K562 (cell line): Measurements from ENCODE around the gene CNPPD1. TPM values are rescaled to one million over a fixed set of nuclear protein-coding genes. Genes with fewer than 3 reads are reported as not detected.

Experiments
- ATAC-seq: fragments of 200-7000 bp; cut with Tn5 transposase; 3 replicates; pipeline ENCODE4 v1.9.1; 2020; ENCODE audit warnings: moderate library complexity
- BruUV-seq: library from RNA; stranded (reverse); fragments of 400-500 nt; replicated peaks from 2 replicates; lab custom pipeline; 2021; lab: Mats Ljungman, UMichigan
- CTCF ChIA-PET: fragments of 300-600 bp; formaldehyde crosslinking; extraction: SDS; loops from one replicate; lab custom pipeline; 2021; ENCODE audit warnings: low intra/inter-chr PET ratio; lab: Yijun Ruan, JAX
- POLR2A ChIA-PET: fragments of 300-600, 350-650 bp; sonication (Branson Sonifier 250); formaldehyde crosslinking; extraction: SDS; loops from one replicate; lab custom pipeline; 2021; ENCODE audit warnings: antibody characterized with exemption, inconsistent platforms; lab: Yijun Ruan, JAX
- DNase-seq, 4 experiments: peaks; one replicate each; pipeline versions ENCODE4 v3.0.0 to v3.0.0-alpha.2; 2011 to 2018; ENCODE audit warnings: low spot score in 3 of 4, mixed read lengths in 3 of 4; ENCODE audit errors: extremely low read depth in 1 of 4
- FAIRE-seq: peaks from 2 replicates; lab custom pipeline; 2011; peaks lifted over from hg19 to GRCh38; lab: Jason Lieb, UNC
- H2AFZ ChIP-seq: 2 replicates; pipeline ENCODE4 v1.6.0; 2011; ENCODE audit warnings: low read depth, low read length, control low read depth, inconsistent platforms
- H3K27ac ChIP-seq: fragments of 200-600 bp; 3 replicates; pipeline ENCODE4 v1.8.0; 2011; ENCODE audit warnings: low read depth, mild to moderate bottlenecking, control low read depth, inconsistent platforms, low read length, moderate library complexity, mixed read lengths; ENCODE audit errors: extremely low read depth
- H3K27me3 ChIP-seq, 2 experiments: fragments of 300-600 bp in 1 of 2; 2 replicates in 1 of 2; 3 replicates in 1 of 2; pipeline versions ENCODE4 v1.6.0 to v1.8.0; 2011; ENCODE audit warnings: inconsistent platforms in 2 of 2, low read length in 2 of 2, mild to moderate bottlenecking in 1 of 2, mixed read lengths in 1 of 2, moderate library complexity in 1 of 2; ENCODE audit not compliant: control insufficient read depth in 2 of 2, insufficient read depth in 2 of 2
- H3K36me3 ChIP-seq: fragments of 300-600 bp; 3 replicates; pipeline ENCODE4 v1.8.0; 2011; ENCODE audit warnings: mild to moderate bottlenecking, low read length, inconsistent platforms; ENCODE audit not compliant: control insufficient read depth, insufficient read depth
- H3K4me1 ChIP-seq, 2 experiments: fragments of 200-600 bp in 1 of 2; replicated peaks in 1 of 2; 2 replicates in 1 of 2; 3 replicates in 1 of 2; pipeline versions ENCODE4 v1.5.1 to v1.8.0; 2011; ENCODE audit warnings: inconsistent platforms in 2 of 2, low read length in 2 of 2, mild to moderate bottlenecking in 1 of 2, mixed read lengths in 1 of 2, moderate library complexity in 1 of 2; ENCODE audit not compliant: control insufficient read depth in 2 of 2, insufficient read depth in 2 of 2
- H3K4me2 ChIP-seq: 2 replicates; pipeline ENCODE4 v1.6.1; 2011; ENCODE audit warnings: low read length, control low read depth, inconsistent platforms, mixed read lengths; ENCODE audit not compliant: insufficient read depth
- H3K4me3 ChIP-seq: fragments of 200-600 bp; sonication (generic), shearing (Covaris generic); 2 replicates; pipeline ENCODE4 v1.5.1; 2016; ENCODE audit warnings: control low read depth, inconsistent platforms
- H3K79me2 ChIP-seq: fragments of 200-600 bp; 3 replicates; pipeline ENCODE4 v1.8.0; 2011; ENCODE audit warnings: low read length, inconsistent platforms; ENCODE audit not compliant: control insufficient read depth, insufficient read depth
- H3K9ac ChIP-seq, 2 experiments: 2 replicates each; pipeline versions ENCODE4 v1.6.0 to v1.6.1; 2011; ENCODE audit warnings: low read depth in 2 of 2, low read length in 2 of 2, control low read depth in 1 of 2, inconsistent platforms in 1 of 2, mild to moderate bottlenecking in 1 of 2, mixed read lengths in 1 of 2; ENCODE audit not compliant: insufficient read depth in 1 of 2
- H3K9me1 ChIP-seq: one replicate; pipeline ENCODE4 v1.6.0; 2011; ENCODE audit warnings: inconsistent platforms, mild to moderate bottlenecking, low read length, moderate library complexity; ENCODE audit not compliant: control insufficient read depth, insufficient read depth
- H3K9me3 ChIP-seq: replicated peaks from 2 replicates; pipeline ENCODE4 v1.5.1; 2011; ENCODE audit warnings: low read depth, low read length, inconsistent platforms; ENCODE audit not compliant: control insufficient read depth, insufficient read depth
- H4K20me1 ChIP-seq: replicated peaks from 2 replicates; pipeline ENCODE4 v1.6.1; 2011; ENCODE audit warnings: low read length, inconsistent platforms, mixed read lengths; ENCODE audit not compliant: control insufficient read depth, insufficient read depth
- BCL6 ChIP-seq: fragments of 250-450 bp; sonication (Bioruptor Pico); IDR thresholded peaks from 2 replicates; pipeline ENCODE4 v1.4.0; 2020
- CAMTA2 ChIP-seq: fragments of 250-450 bp; sonication (Bioruptor Pico); conservative IDR thresholded peaks from 2 replicates; pipeline ENCODE4 v1.5.1; 2022
- CTCF ChIP-seq, 3 experiments: IDR thresholded peaks in 2 of 3; conservative IDR thresholded peaks in 1 of 3; 2 replicates each; pipeline ENCODE4 v1.5.1; 2011 to 2012; ENCODE audit warnings: low read length in 3 of 3, mild to moderate bottlenecking in 3 of 3, control low read depth in 2 of 3, improper control_type of control experiment in 1 of 3, inconsistent platforms in 1 of 3, low read depth in 1 of 3, mixed read lengths in 1 of 3, moderate library complexity in 1 of 3; ENCODE audit not compliant: insufficient read depth in 2 of 3
- E2F1 ChIP-seq: sonication (generic); formaldehyde crosslinking; IDR thresholded peaks from 2 replicates; pipeline ENCODE4 v1.8.1; 2023; ENCODE audit warnings: mild to moderate bottlenecking, missing genetic modification reagents, moderate library complexity
- E2F8 ChIP-seq: fragments of 450-650 bp; IDR thresholded peaks from 2 replicates; pipeline ENCODE4 v1.7.1; 2018; ENCODE audit warnings: mild to moderate bottlenecking, low read depth; ENCODE audit not compliant: partially characterized antibody
- ESRRA ChIP-seq: fragments of 450-650 bp; IDR thresholded peaks from 2 replicates; pipeline ENCODE4 v1.6.1; 2014; ENCODE audit warnings: low read depth, mild to moderate bottlenecking, moderate library complexity, borderline replicate concordance
- EWSR1 ChIP-seq: fragments of 450-650 bp; IDR thresholded peaks from 2 replicates; pipeline ENCODE4 v1.6.1; 2018; ENCODE audit warnings: borderline replicate concordance, mild to moderate bottlenecking, low read depth, moderate library complexity; ENCODE audit not compliant: partially characterized antibody
- FOXK1 ChIP-seq: sonication (generic); formaldehyde crosslinking; IDR thresholded peaks from 2 replicates; pipeline ENCODE4 v1.8.0; 2022; ENCODE audit warnings: missing genetic modification reagents, mild to moderate bottlenecking, borderline replicate concordance
- HMBOX1 ChIP-seq: sonication (generic); IDR thresholded peaks from 2 replicates; pipeline ENCODE4 v1.6.1; 2016
- KAT8 ChIP-seq: fragments of 450-650 bp; IDR thresholded peaks from 2 replicates; pipeline ENCODE4 v1.6.1; 2016; ENCODE audit warnings: low read depth, mild to moderate bottlenecking
- LARP7 ChIP-seq: fragments of 450-650 bp; IDR thresholded peaks from 2 replicates; pipeline ENCODE4 v1.6.1; 2016
- NONO ChIP-seq, 2 experiments: fragments of 200-400 bp in 1 of 2; fragments of 450-650 bp in 1 of 2; formaldehyde crosslinking in 1 of 2; IDR thresholded peaks; 2 replicates each; pipeline ENCODE4 v1.6.1; 2017; ENCODE audit warnings: low read depth in 2 of 2, mild to moderate bottlenecking in 2 of 2, moderate library complexity in 2 of 2, low read length in 1 of 2
- SMAD1 ChIP-seq: fragments of 150-350 bp; IDR thresholded peaks from 2 replicates; pipeline ENCODE4 v1.6.1; 2014; ENCODE audit warnings: low read length, low read depth; ENCODE audit not compliant: partially characterized antibody
- TAF9B ChIP-seq: fragments of 450-650 bp; IDR thresholded peaks from 2 replicates; pipeline ENCODE4 v1.6.1; 2018; ENCODE audit warnings: mild to moderate bottlenecking; ENCODE audit not compliant: partially characterized antibody
- WGBS: fragments of 100-300 bp; shearing (Covaris generic); methylation state at CpG from one replicate; pipeline ENCODE4 v1.1.6; 2016; ENCODE audit warnings: low coverage, mixed read lengths; ENCODE audit not compliant: insufficient coverage; ENCODE audit errors: missing lambda C conversion rate; 5-methylcytosine and 5-hydroxymethylcytosine counted together
- in situ Hi-C: fragments of 300-500 bp; cut with MboI; formaldehyde crosslinking; loops from 4 replicates; pipeline ENCODE4 v1.15.0; 2018; ENCODE audit warnings: inconsistent platforms, mixed read lengths
- intact Hi-C: fragments of 100-400 bp; cut with micrococcal nuclease; formaldehyde crosslinking; loops from 2 replicates; pipeline ENCODE4 v1.14.2; 2022
- polyA plus RNA-seq, 8 experiments: library from polyadenylated mRNA; depleted of rRNA in 4 of 8; stranded (reverse) in 5 of 8; unstranded in 3 of 8; fragments of >200 nt; fragmentation: Nextera tagmentation in 2 of 8; fragmentation: Illumina TruSeq in 1 of 8; extraction: Ambion mirVana in 2 of 8; extraction: Trizol in 1 of 8; gene quantifications; 2 replicates each; pipeline versions ENCODE4 v1.2.1 to v1.2.3, GENCODE V29; 2011 to 2014; ENCODE audit warnings: inconsistent platforms in 1 of 8, missing spikeins in 1 of 8
- total RNA-seq, 7 experiments: library from RNA; depleted of rRNA in 6 of 7; stranded (reverse); fragments of >200 nt in 6 of 7; fragmentation: Illumina TruSeq in 2 of 7; extraction: Trizol in 2 of 7; gene quantifications; 2 replicates each; pipeline versions ENCODE4 v1.2.1 to v1.2.3, GENCODE V29; 2011 to 2021; ENCODE audit warnings: low replicate concordance in 1 of 7

The CNPPD1 gene
- total and polyA plus RNA-seq, 9 of the 15 experiments (the other 6 are each of a cell fraction or from before 2014, with no cell fraction given), result 9.9 to 53.5 (median 27.0) TPM

- no peaks in the 10 kb centered on the region for H3K27me3 ChIP-seq
- no peak overlapping the region for H2AFZ ChIP-seq
- peak overlapping the region in 1 of 2 experiments; percentile 26; a peak in 1 of 4 replicates for H3K9ac ChIP-seq
- ChIA-PET CTCF (no interaction called here), POLR2A (interaction anchor here (0.6 to 1.0 kb wide), 2 partner anchors 27 to 378 kb away, joined by 3 to 4 read pairs; partner anchors contain the start of gene ZFAND2B)
- H3K4me1 ChIP-seq, result peaks cover 9 to 22% of the 10 kb centered on the region in 2 experiments; a peak in 4 of 5 replicates
- H3K36me3 ChIP-seq, result peaks cover 57% of the 10 kb centered on the region; the same call in 2 of the 3 replicates
- in situ Hi-C loops, result no loop called here
- H3K4me2 ChIP-seq, result peak overlapping the region; percentile 100; the same call in 1 of the 2 replicates
- DNase-seq (no peak), FAIRE-seq (no peak), ATAC-seq (no peak)
- H3K4me3 ChIP-seq, result no peak overlapping the region
- no peaks in the 10 kb centered on the region for H4K20me1 ChIP-seq
- peak overlapping the region; percentile 97; the same call in 1 of the 3 replicates for H3K27ac ChIP-seq
- WGBS, result 95% methylated on average over 6 of the region's 9 CpGs
- no peaks in the 10 kb centered on the region for H3K9me3 ChIP-seq
- H3K79me2 ChIP-seq, result peaks cover 42% of the 10 kb centered on the region
- BruUV-seq, result no TSS peak
- intact Hi-C loops, result no loop called here
- H3K9me1 ChIP-seq, result no peaks in the 10 kb centered on the region
- TF ChIP-seq HMBOX1 (no peak), FOXK1 (CRISPR knock-in tag) (no peak), KAT8 (no peak), SMAD1 (no peak), TAF9B (no peak), CTCF (IDR thresholded peaks at IDR 0.05 in 2 of 3, conservative IDR thresholded peaks at IDR 0.05 in 1 of 3; ENCODE audit: insufficient read depth in 2 of 3, low read depth in 1 of 3, low read length in 3 of 3) (no peak), E2F8 (no peak), LARP7 (no peak), EWSR1 (no peak), NONO (IDR thresholded peaks at IDR 0.05; ENCODE audit: low read depth in 2 of 2, low read length in 1 of 2) (no peak), CAMTA2 (CRISPR knock-in tag) (no peak), BCL6 (CRISPR knock-in tag) (no peak), ESRRA (no peak), E2F1 (no peak)
These were observed 3.1 kb upstream of the CNPPD1 start for GRCh38 chr2:219179601-219180465.
